ENCODE data around the gene MAGEA8.
"Not testable (repeated sequence)": the region's sequence is repeated elsewhere in the genome, so short reads cannot be mapped to it uniquely, and the experiment has no call there.

MAGEA8 gene

GRCh38 chrX:149908308-149908707 lies 27.3 kb downstream of the MAGEA8 start:
- DNase-seq, result no peak

- DNase-seq, result no peak
Observed at GRCh38 chrX:149908727-149909126, 27.7 kb downstream of the MAGEA8 start.

DNA sequence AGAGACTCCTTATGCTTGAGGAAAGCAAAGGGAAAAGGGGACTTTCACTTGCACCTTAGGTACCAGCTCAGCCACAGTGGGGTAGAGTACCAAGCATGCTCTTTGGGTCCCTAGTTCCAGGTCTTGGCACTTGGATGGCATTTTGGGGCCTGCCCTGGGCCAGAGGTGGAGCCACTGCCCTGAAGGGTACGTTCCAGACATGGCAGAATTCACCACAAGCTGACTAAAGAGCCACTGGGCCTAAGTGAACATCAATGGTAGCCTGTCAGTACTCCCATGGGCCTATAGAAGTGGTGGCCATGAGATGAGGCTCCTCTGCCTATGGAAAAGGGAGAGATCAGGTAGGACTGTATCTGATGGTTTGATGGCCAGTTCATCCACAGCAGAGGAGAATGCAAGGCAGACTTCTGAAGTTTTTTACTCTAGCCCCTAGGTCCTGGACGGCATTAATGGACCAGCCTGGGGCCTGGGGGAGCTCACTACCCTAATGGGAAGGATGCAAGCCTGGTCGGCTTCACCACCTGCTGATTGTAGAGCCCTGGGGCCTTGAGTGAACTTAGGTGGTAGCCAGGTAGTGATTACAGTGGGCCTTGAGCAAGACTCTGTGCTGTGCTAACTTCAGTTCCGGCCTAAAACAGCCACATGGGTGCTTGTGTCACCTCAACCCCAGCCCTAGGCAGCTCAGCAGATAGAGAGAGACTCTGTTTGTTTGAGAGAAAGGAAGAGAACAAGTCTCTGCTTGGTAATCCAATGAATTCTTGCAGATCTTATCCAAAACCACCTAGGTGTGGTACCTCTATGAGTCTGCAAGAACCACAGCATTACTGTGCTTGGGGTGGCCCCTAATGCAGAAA lies 28.6 kb downstream of the MAGEA8 start:
- no peak for DNase-seq

- DNase-seq, result no peak
Observed at GRCh38 chrX:149910178-149910695, 29.3 kb downstream of the MAGEA8 start.

- no peak for DNase-seq
Observed at GRCh38 chrX:149916745-149917392, 35.9 kb downstream of the MAGEA8 start.

GRCh38 chrX:149923836-149924235 lies 42.9 kb downstream of the MAGEA8 start:
- DNase-seq, result not testable (repeated sequence)

- DNase-seq, result not testable (repeated sequence)
Observed at GRCh38 chrX:149924434-149924833, 43.5 kb downstream of the MAGEA8 start.

- DNase-seq, result not testable (repeated sequence)
Observed at GRCh38 chrX:149927245-149927963, 46.4 kb downstream of the MAGEA8 start.

DNA sequence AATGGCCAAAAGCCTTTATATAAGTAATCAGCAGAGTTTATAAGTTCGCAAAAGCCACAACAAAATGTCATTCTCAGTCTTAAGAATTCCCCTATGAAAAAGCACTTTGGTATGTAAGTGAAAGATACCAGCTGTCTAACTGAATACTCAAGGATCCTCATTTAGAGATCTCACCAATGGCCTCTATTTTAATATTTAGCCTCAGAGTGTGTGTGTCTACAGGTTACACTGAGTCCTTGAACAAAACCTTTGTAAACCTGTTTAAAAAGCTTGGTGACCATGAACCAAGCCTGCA lies 46.9 kb downstream of the MAGEA8 start:
- not testable (repeated sequence) for DNase-seq

- DNase-seq, result not testable (repeated sequence)
Observed at GRCh38 chrX:149928635-149929034, 47.7 kb downstream of the MAGEA8 start.

DNA sequence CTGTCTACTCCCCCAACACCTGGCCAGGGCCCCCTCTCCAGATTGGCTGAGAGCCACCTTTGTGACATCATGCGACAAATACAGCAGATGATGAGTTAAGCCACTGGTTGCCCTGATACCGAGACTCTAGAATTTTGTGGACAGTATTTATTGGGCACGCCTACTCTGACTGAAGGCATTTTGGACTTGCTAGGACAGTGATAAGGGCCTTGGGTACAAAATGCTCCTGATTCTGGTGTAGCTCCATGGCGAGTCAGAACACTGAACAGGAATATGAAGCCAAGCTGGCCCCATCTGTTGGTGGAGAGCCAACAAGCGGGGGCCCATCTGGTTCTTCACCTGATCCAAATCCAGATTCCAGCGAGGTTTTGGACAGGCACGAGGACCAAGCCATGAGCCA lies 48.4 kb downstream of the MAGEA8 start, which contains the start of gene HSFX4:
Gene HSFX4, plus strand, starts transcription at position 174 of the 400 bp plus-strand sequence. Its CDS starts 72 bp downstream, at position 246.
- DNase-seq, result not testable (repeated sequence)

GRCh38 chrX:149931355-149931754 lies 50.4 kb downstream of the MAGEA8 start:
- DNase-seq, result not testable (repeated sequence)

DNA sequence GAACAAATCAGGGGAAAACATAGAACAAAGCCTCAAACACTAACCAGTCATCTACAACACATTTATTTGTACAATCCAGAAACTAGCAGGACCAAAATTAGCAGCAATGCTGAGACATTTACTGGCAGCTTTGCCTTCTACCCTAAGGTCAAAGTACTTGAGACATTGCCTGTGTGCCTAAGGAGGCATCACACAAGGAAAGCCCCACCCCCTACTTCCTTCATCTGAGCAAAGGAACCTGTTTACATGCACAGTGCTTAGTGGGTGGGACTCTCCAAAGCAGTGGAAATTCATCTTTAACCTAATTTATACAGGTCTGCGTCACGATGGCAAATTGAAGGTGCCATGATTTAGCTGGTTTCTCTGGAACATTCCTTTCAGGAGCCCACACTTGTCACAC lies 51.2 kb downstream of the MAGEA8 start:
- not testable (repeated sequence) for DNase-seq

DNA sequence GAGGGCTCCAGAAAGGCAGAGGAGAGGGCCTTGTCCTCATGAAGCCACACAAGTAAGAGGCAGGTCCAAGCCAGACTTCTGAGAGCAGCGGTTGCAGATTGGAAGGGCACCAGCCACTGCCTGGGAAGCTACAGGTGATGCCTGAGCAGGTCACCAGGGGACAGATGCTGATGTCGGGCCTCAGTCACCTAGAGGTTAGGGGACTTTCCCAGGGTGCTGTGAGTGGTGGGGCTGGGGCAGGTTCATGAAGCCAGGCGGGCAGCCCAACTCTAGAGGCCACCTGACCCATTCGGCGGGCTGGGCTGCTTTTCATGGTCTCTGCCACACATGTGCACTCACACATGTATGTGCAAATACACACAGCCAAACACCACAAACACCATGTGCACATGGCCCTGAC lies 52.0 kb downstream of the MAGEA8 start:
- DNase-seq, result not testable (repeated sequence)

GRCh38 chrX:149933547-149933946 lies 52.6 kb downstream of the MAGEA8 start:
- DNase-seq, result not testable (repeated sequence)
